SU-DHL-6 (cell line): ENCODE data around the gene CNTNAP1.
A peak's percentile ranks its signal among the peaks of the same experiment; 100 is the strongest.

Source experiments
- H2AFZ ChIP-seq: fragments of 200-600 bp; sonication (generic); 2 replicates; pipeline ENCODE4 v1.6.1; 2014; ENCODE audit warnings: low read depth, mild to moderate bottlenecking, moderate library complexity, mixed read lengths, antibody characterized with exemption, low read length; ENCODE audit not compliant: severe bottlenecking
- H3F3A ChIP-seq: fragments of 200-600 bp; shearing (Covaris generic); 2 replicates; pipeline ENCODE4 v1.6.0; 2016; ENCODE audit warnings: antibody characterized with exemption, mild to moderate bottlenecking; ENCODE audit not compliant: insufficient read depth
- H3K27ac ChIP-seq: fragments of 200-600 bp; sonication (generic); 2 replicates; pipeline ENCODE4 v1.5.1; 2016; ENCODE audit warnings: low read depth, mild to moderate bottlenecking, low read length, moderate library complexity, mixed read lengths
- H3K27me3 ChIP-seq: fragments of 200-600 bp; sonication (generic), shearing (Covaris generic); 2 replicates; pipeline ENCODE4 v1.6.0; 2014; ENCODE audit warnings: mild to moderate bottlenecking, low read length
- H3K36me3 ChIP-seq: fragments of 200-600 bp; sonication (generic); 2 replicates; pipeline ENCODE4 v1.6.1; 2014; ENCODE audit warnings: mild to moderate bottlenecking, low read length, mixed read lengths
- H3K4me2 ChIP-seq: fragments of 300-600, 200-600 bp; shearing (Covaris generic), sonication (generic); 2 replicates; pipeline ENCODE4 v1.6.0; 2014; ENCODE audit warnings: low read length, low read depth, mild to moderate bottlenecking; ENCODE audit not compliant: poor library complexity, severe bottlenecking
- H3K4me3 ChIP-seq: fragments of 200-600 bp; sonication (generic); 2 replicates; pipeline ENCODE4 v1.5.1; 2014; ENCODE audit warnings: antibody characterized with exemption, low read length, mild to moderate bottlenecking, mixed read lengths; ENCODE audit not compliant: insufficient read depth, poor library complexity, severe bottlenecking
- H3K79me2 ChIP-seq: fragments of 200-600 bp; sonication (generic); 2 replicates; pipeline ENCODE4 v1.6.1; 2014; ENCODE audit warnings: mild to moderate bottlenecking, low read length, moderate library complexity; ENCODE audit not compliant: insufficient read depth
- H3K9ac ChIP-seq: fragments of 200-600 bp; sonication (generic); 2 replicates; pipeline ENCODE4 v1.7.0; 2014; ENCODE audit warnings: mild to moderate bottlenecking, low read length
- H3K9me2 ChIP-seq: fragments of 200-600 bp; sonication (generic); replicated peaks from 2 replicates; pipeline ENCODE4 v1.6.1; 2014; ENCODE audit warnings: low read length; ENCODE audit not compliant: insufficient read depth
- H3K9me3 ChIP-seq: fragments of 200-600 bp; sonication (generic); 2 replicates; pipeline ENCODE4 v1.6.1; 2014; ENCODE audit warnings: low read length, mixed read lengths; ENCODE audit not compliant: insufficient read depth
- H4K20me1 ChIP-seq: fragments of 200-600 bp; sonication (generic); 2 replicates; pipeline ENCODE4 v1.6.1; 2014; ENCODE audit warnings: low read depth, mild to moderate bottlenecking, antibody characterized with exemption, low read length, moderate library complexity, mixed read lengths
- EZH2phosphoT487 ChIP-seq: fragments of 200-600 bp; sonication (generic), shearing (Covaris generic); conservative IDR thresholded peaks from 2 replicates; pipeline ENCODE4 v1.6.1; 2018; ENCODE audit warnings: mild to moderate bottlenecking, antibody characterized with exemption, low read length, moderate library complexity, mixed read lengths
- TF ChIP-seq, protein P1 (sequence below): fragments of 200-600 bp; sonication (generic); IDR thresholded peaks from one replicate; pipeline ENCODE4 v1.5.1; 2017; ENCODE audit warnings: antibody characterized with exemption, mild to moderate bottlenecking, low read length, moderate library complexity; ENCODE audit not compliant: insufficient read depth, poor library complexity, severe bottlenecking

CNTNAP1 gene

DNA sequence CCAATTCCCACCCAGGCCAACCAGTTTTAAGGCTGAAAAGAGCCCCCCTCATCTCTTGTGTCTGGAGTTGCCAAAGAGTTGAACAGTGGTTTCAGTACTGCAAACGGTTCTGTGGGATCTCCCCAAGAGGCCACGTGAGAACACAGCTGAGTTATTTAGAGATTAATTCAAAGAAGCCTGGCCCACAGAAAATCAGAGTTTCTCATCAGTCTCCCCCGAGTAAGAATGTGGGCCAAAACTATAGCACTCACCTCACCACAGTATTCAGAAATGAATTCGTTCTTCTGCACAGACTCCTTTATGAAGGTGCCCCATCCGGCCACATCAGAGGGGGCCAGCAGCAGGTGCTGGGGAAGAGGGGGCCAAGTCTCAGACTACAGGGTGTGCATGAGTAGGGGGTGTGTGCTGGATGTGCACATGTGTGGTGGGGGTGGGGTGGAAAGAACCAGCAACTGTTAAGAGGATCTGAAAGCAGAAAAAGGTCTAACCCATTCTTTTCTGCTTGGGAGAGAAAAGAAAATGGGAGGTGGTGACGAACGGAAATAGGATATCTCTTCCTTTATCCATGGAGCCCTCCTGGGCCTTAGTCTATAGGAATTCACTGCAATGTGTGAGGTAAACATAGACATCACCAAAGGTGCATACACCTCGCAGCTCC is 22.6 kb downstream of the CNTNAP1 start:
- Histone ChIP-seq H3F3A (no peaks in the 10 kb centered on the region), H3K79me2 (no peaks in the 10 kb centered on the region), H3K27ac (peak overlapping the region; percentile 13; the same call in 1 of the 2 replicates), H3K4me2 (no peak overlapping the region), H3K4me3 (no peak overlapping the region), H3K9me2 (no peaks in the 10 kb centered on the region), H4K20me1 (no peaks in the 10 kb centered on the region), H3K9ac (no peak overlapping the region), H3K36me3 (peaks cover 7% of the 10 kb centered on the region; the same call in 1 of the 2 replicates), H2AFZ (no peak overlapping the region), H3K27me3 (no peaks in the 10 kb centered on the region), H3K9me3 (no peaks in the 10 kb centered on the region)
- TF ChIP-seq, protein P1, sequence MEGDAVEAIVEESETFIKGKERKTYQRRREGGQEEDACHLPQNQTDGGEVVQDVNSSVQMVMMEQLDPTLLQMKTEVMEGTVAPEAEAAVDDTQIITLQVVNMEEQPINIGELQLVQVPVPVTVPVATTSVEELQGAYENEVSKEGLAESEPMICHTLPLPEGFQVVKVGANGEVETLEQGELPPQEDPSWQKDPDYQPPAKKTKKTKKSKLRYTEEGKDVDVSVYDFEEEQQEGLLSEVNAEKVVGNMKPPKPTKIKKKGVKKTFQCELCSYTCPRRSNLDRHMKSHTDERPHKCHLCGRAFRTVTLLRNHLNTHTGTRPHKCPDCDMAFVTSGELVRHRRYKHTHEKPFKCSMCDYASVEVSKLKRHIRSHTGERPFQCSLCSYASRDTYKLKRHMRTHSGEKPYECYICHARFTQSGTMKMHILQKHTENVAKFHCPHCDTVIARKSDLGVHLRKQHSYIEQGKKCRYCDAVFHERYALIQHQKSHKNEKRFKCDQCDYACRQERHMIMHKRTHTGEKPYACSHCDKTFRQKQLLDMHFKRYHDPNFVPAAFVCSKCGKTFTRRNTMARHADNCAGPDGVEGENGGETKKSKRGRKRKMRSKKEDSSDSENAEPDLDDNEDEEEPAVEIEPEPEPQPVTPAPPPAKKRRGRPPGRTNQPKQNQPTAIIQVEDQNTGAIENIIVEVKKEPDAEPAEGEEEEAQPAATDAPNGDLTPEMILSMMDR: no peak
- TF ChIP-seq EZH2phosphoT487: no peak

DNA sequence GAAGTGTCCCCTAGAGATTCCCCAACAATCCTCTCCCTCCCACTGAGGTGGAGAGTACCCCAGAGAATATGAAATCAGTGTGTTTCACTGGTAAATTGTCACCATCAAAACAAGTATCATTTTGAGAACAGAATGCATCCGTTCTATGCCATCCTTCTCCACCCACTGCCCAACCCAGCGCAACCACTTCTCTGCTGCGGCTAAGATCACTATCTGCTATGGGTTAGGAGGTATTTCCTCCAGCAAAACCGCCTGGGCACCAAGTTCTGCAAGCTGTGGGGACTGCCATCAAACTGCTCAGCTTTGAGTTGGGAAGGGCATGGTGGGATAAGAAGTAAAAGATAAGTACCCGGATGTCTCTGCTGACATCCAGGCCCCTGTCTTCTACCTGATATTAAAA is 24.4 kb downstream of the CNTNAP1 start:
- no peak overlapping the region for H3K9ac ChIP-seq
- H3K79me2 ChIP-seq: no peaks in the 10 kb centered on the region
- H3K27me3 ChIP-seq: no peaks in the 10 kb centered on the region
- no peaks in the 10 kb centered on the region for H3K9me2 ChIP-seq
- no peaks in the 10 kb centered on the region for H3K9me3 ChIP-seq
- TF ChIP-seq EZH2phosphoT487: no peak
- TF ChIP-seq, protein P1: no peak
- no peak overlapping the region for H3K27ac ChIP-seq
- H3K36me3 ChIP-seq: peaks cover 7% of the 10 kb centered on the region; the same call in 1 of the 2 replicates
- no peaks in the 10 kb centered on the region for H3F3A ChIP-seq
- no peaks in the 10 kb centered on the region for H4K20me1 ChIP-seq
- no peak overlapping the region for H3K4me3 ChIP-seq
- H3K4me2 ChIP-seq: no peak overlapping the region
- no peak overlapping the region for H2AFZ ChIP-seq

DNA sequence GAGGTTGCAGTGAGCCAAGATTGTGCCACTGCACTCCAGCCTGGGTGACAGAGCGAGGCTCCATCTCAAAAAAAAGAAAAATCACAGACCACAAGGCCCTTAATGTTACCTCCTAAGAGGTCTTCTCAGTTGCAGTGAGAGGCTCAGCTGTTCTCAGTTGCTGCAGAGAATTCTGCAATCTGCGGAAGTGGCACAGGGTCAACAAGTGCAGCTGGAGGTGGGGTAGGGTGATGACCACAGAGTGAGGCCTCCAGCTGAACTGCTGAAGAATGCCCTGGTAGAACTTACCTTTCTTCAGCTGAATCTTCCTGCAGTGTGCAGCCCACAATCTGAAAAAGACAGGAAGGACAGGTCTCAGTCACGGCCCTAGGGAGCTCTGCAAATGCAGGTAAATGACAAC is 26.3 kb downstream of the CNTNAP1 start:
- no peaks in the 10 kb centered on the region for H3K9me2 ChIP-seq
- no peaks in the 10 kb centered on the region for H3K79me2 ChIP-seq
- peaks cover 7% of the 10 kb centered on the region; the same call in 1 of the 2 replicates for H3K36me3 ChIP-seq
- no peaks in the 10 kb centered on the region for H4K20me1 ChIP-seq
- TF ChIP-seq, protein P1: no peak
- no peak for TF ChIP-seq EZH2phosphoT487
- H3K9ac ChIP-seq: no peak overlapping the region
- H3K27me3 ChIP-seq: no peaks in the 10 kb centered on the region
- no peak overlapping the region for H2AFZ ChIP-seq
- no peaks in the 10 kb centered on the region for H3K9me3 ChIP-seq
- H3K4me2 ChIP-seq: no peak overlapping the region
- no peaks in the 10 kb centered on the region for H3F3A ChIP-seq
- no peak overlapping the region for H3K27ac ChIP-seq
- no peak overlapping the region for H3K4me3 ChIP-seq
